ENCODE measurements around the gene SLC44A1. TPM values are rescaled to one million over a fixed set of nuclear protein-coding genes. Genes with fewer than 3 reads are reported as not detected.
A peak's percentile ranks its signal among the peaks of the same experiment; 100 is the strongest.

SLC44A1 gene
- total and polyA plus RNA-seq, 2 of the 13 experiments (the other 11 are each of a cell fraction or from before 2014, with no cell fraction given): 21.4 to 40.8 TPM

DNA sequence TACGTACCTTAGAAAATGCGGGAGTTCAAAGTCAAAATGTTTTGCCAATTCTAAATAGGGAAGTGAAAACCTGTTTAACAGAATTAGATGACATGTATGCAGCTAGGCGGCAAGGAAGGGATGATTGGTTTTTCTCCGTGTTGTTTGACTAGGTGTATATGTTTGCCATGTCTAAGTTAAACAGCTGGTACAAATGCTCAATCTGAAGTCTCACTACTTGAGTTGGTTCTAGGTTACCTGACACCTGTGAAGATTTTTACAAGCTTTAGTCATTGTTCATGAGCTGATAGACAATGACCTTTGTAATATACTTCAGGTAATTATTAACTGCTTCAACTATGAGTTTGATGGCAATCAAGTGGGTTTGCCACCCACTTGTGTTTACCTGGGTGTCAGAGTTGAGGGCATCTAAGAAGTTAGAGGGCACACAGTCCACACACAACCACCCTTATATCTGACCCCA lies 74.3 kb downstream of the SLC44A1 start (continued):
- TF ChIP-seq, protein P1, sequence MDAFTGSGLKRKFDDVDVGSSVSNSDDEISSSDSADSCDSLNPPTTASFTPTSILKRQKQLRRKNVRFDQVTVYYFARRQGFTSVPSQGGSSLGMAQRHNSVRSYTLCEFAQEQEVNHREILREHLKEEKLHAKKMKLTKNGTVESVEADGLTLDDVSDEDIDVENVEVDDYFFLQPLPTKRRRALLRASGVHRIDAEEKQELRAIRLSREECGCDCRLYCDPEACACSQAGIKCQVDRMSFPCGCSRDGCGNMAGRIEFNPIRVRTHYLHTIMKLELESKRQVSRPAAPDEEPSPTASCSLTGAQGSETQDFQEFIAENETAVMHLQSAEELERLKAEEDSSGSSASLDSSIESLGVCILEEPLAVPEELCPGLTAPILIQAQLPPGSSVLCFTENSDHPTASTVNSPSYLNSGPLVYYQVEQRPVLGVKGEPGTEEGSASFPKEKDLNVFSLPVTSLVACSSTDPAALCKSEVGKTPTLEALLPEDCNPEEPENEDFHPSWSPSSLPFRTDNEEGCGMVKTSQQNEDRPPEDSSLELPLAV (CRISPR knock-in tag; conservative IDR thresholded peaks at IDR 0.05; ENCODE audit: low read depth): no peak
- TF ChIP-seq SP1 (IDR thresholded peaks at IDR 0.05) (no peak), SP1 (CRISPR knock-in tag; IDR thresholded peaks at IDR 0.05) (no peak), SMYD3 (CRISPR knock-in tag; IDR thresholded peaks at IDR 0.05) (no peak), ZNF644 (CRISPR knock-in tag; IDR thresholded peaks at IDR 0.05; ENCODE audit: low read depth) (peak; percentile 37; the same call in 1 of the 2 replicates), ISX (CRISPR knock-in tag; conservative IDR thresholded peaks at IDR 0.05) (no peak), KAT2B (IDR thresholded peaks at IDR 0.05; ENCODE audit: borderline replicate concordance, low read depth, low read length) (no peak), FOXP4 (CRISPR knock-in tag; IDR thresholded peaks at IDR 0.05) (peak; percentile 49), ELF1 (CRISPR knock-in tag; IDR thresholded peaks at IDR 0.05) (no peak), ATRX (CRISPR knock-in tag; IDR thresholded peaks at IDR 0.05; ENCODE audit: borderline replicate concordance) (no peak), ZNF773 (CRISPR knock-in tag; IDR thresholded peaks at IDR 0.05; ENCODE audit: borderline replicate concordance) (no peak), ZBTB39 (CRISPR knock-in tag; IDR thresholded peaks at IDR 0.05) (no peak), CBX5 (CRISPR knock-in tag; IDR thresholded peaks at IDR 0.05; ENCODE audit: borderline replicate concordance) (no peak), ZNF280B (CRISPR knock-in tag; IDR thresholded peaks at IDR 0.05; ENCODE audit: borderline replicate concordance) (no peak), RFX5 (IDR thresholded peaks at IDR 0.05; ENCODE audit: low read depth, low read length) (no peak), NBN (conservative IDR thresholded peaks at IDR 0.05) (no peak), IKZF1 (IDR thresholded peaks at IDR 0.05) (no peak), ZNF484 (CRISPR knock-in tag; IDR thresholded peaks at IDR 0.05; ENCODE audit: borderline replicate concordance, low read depth) (no peak), SNRNP70 (IDR thresholded peaks at IDR 0.05; ENCODE audit: low read depth, low read length) (no peak), KLF6 (CRISPR knock-in tag; IDR thresholded peaks at IDR 0.05) (no peak), ZNF557 (CRISPR knock-in tag; IDR thresholded peaks at IDR 0.05) (no peak)
- TF ChIP-seq, protein P2, sequence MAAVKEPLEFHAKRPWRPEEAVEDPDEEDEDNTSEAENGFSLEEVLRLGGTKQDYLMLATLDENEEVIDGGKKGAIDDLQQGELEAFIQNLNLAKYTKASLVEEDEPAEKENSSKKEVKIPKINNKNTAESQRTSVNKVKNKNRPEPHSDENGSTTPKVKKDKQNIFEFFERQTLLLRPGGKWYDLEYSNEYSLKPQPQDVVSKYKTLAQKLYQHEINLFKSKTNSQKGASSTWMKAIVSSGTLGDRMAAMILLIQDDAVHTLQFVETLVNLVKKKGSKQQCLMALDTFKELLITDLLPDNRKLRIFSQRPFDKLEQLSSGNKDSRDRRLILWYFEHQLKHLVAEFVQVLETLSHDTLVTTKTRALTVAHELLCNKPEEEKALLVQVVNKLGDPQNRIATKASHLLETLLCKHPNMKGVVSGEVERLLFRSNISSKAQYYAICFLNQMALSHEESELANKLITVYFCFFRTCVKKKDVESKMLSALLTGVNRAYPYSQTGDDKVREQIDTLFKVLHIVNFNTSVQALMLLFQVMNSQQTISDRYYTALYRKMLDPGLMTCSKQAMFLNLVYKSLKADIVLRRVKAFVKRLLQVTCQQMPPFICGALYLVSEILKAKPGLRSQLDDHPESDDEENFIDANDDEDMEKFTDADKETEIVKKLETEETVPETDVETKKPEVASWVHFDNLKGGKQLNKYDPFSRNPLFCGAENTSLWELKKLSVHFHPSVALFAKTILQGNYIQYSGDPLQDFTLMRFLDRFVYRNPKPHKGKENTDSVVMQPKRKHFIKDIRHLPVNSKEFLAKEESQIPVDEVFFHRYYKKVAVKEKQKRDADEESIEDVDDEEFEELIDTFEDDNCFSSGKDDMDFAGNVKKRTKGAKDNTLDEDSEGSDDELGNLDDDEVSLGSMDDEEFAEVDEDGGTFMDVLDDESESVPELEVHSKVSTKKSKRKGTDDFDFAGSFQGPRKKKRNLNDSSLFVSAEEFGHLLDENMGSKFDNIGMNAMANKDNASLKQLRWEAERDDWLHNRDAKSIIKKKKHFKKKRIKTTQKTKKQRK (IDR thresholded peaks at IDR 0.05; ENCODE audit: low read length): no peak
